ENCODE data around the gene SBF1.

Gene SBF1

GRCh38 chr22:50502628-50503474 lies 28.0 kb upstream of the SBF1 start:
- Histone ChIP-seq H3K27me3 (ENCODE audit: insufficient read depth, low read length) (no peaks in the 10 kb centered on the region), H3K4me1 (ENCODE audit: insufficient read depth, low read length, severe bottlenecking) (peaks cover 18% of the 10 kb centered on the region), H3K9me2 (ENCODE audit: low read depth, low read length) (no peaks in the 10 kb centered on the region), H4K20me1 (ENCODE audit: insufficient read depth, low read length) (no peaks in the 10 kb centered on the region), H3K27ac (ENCODE audit: low read depth, low read length, poor library complexity, severe bottlenecking) (no peak overlapping the region), H3K9ac (ENCODE audit: low read length) (no peak overlapping the region), H3K9me3 (ENCODE audit: low read length) (no peaks in the 10 kb centered on the region), H3K4me3 (ENCODE audit: low read depth, low read length, poor library complexity, severe bottlenecking) (no peak overlapping the region), H3K4me2 (ENCODE audit: low read length) (no peak overlapping the region), H3F3A (ENCODE audit: insufficient read depth, low read length) (no peaks in the 10 kb centered on the region), H3K36me3 (ENCODE audit: insufficient read depth, low read length) (peaks cover 15% of the 10 kb centered on the region), H2AFZ (ENCODE audit: low read length) (no peak overlapping the region), H3K79me2 (ENCODE audit: insufficient read depth, low read length) (no peaks in the 10 kb centered on the region)
- TF ChIP-seq CTCF (IDR thresholded peaks at IDR 0.05; ENCODE audit: low read length) (no peak), EZH2 (IDR thresholded peaks at IDR 0.05; ENCODE audit: borderline replicate concordance, low read length) (no peak)

DNA sequence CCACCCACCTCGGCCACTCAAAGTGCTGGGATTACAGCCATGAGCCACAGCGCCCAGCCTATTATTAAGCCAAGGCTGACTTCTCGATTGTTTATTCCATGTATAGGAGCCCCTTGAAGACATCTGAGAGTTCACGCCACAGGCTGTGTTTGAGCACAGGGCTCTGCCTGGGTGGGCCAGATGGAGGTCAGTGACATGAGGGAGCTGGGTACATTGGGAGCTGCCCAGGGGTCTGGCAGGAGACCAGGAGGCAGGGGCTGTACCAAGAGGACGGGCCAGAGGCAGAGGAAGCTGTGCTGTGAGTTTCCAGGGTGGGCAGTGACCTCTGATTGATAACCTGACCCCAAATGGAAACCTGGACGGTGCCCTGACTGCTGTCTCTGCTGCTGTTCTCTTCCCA lies 27.3 kb upstream of the SBF1 start:
- Histone ChIP-seq H3F3A (ENCODE audit: insufficient read depth, low read length) (no peaks in the 10 kb centered on the region), H4K20me1 (ENCODE audit: insufficient read depth, low read length) (no peaks in the 10 kb centered on the region), H3K9ac (ENCODE audit: low read length) (no peak overlapping the region), H3K9me2 (ENCODE audit: low read depth, low read length) (no peaks in the 10 kb centered on the region), H3K4me3 (ENCODE audit: low read depth, low read length, poor library complexity, severe bottlenecking) (no peak overlapping the region), H3K9me3 (ENCODE audit: low read length) (no peaks in the 10 kb centered on the region), H3K27ac (ENCODE audit: low read depth, low read length, poor library complexity, severe bottlenecking) (no peak overlapping the region), H3K4me2 (ENCODE audit: low read length) (no peak overlapping the region), H3K79me2 (ENCODE audit: insufficient read depth, low read length) (no peaks in the 10 kb centered on the region), H2AFZ (ENCODE audit: low read length) (no peak overlapping the region), H3K27me3 (ENCODE audit: insufficient read depth, low read length) (no peaks in the 10 kb centered on the region), H3K36me3 (ENCODE audit: insufficient read depth, low read length) (peaks cover 15% of the 10 kb centered on the region), H3K4me1 (ENCODE audit: insufficient read depth, low read length, severe bottlenecking) (peaks cover 21% of the 10 kb centered on the region)
- TF ChIP-seq CTCF (IDR thresholded peaks at IDR 0.05; ENCODE audit: low read length) (no peak), EZH2 (IDR thresholded peaks at IDR 0.05; ENCODE audit: borderline replicate concordance, low read length) (no peak)

- no peak for TF ChIP-seq CTCF (IDR thresholded peaks at IDR 0.05; ENCODE audit: low read length)
- TF ChIP-seq EZH2 (IDR thresholded peaks at IDR 0.05; ENCODE audit: borderline replicate concordance, low read length), result no peak
- Histone ChIP-seq H3K27me3 (ENCODE audit: insufficient read depth, low read length) (no peaks in the 10 kb centered on the region), H3K4me1 (ENCODE audit: insufficient read depth, low read length, severe bottlenecking) (peaks cover 11% of the 10 kb centered on the region), H2AFZ (ENCODE audit: low read length) (no peak overlapping the region), H3K9ac (ENCODE audit: low read length) (no peak overlapping the region), H3K27ac (ENCODE audit: low read depth, low read length, poor library complexity, severe bottlenecking) (no peak overlapping the region), H3K9me2 (ENCODE audit: low read depth, low read length) (no peaks in the 10 kb centered on the region), H3K9me3 (ENCODE audit: low read length) (no peaks in the 10 kb centered on the region), H3K4me3 (ENCODE audit: low read depth, low read length, poor library complexity, severe bottlenecking) (no peak overlapping the region), H3F3A (ENCODE audit: insufficient read depth, low read length) (no peaks in the 10 kb centered on the region), H4K20me1 (ENCODE audit: insufficient read depth, low read length) (no peaks in the 10 kb centered on the region), H3K4me2 (ENCODE audit: low read length) (no peak overlapping the region), H3K36me3 (ENCODE audit: insufficient read depth, low read length) (peaks cover 14% of the 10 kb centered on the region), H3K79me2 (ENCODE audit: insufficient read depth, low read length) (no peaks in the 10 kb centered on the region)
Observed at GRCh38 chr22:50500452-50500851, 25.6 kb upstream of the SBF1 start.
